Measurements from ENCODE around the gene TFDP1. TPM values are rescaled to one million over a fixed set of nuclear protein-coding genes. Genes with fewer than 3 reads are reported as not detected.

The TFDP1 gene
- total RNA-seq, 1 experiment from 2014 or later = 31.4 TPM

GRCh38 chr13:113670541-113670940 is 86.0 kb downstream of the TFDP1 start:
- no peak for DNase-seq
- Mint-ChIP-seq H3K27ac (ENCODE audit: unreplicated experiment) (no peak overlapping the region), H3K36me3 (ENCODE audit: insufficient read depth, unreplicated experiment) (no peaks in the 10 kb centered on the region), H3K27me3 (ENCODE audit: unreplicated experiment) (peaks cover under 1% of the 10 kb centered on the region), H3K9me3 (ENCODE audit: low read depth, unreplicated experiment) (peaks cover 6% of the 10 kb centered on the region), H3K4me3 (ENCODE audit: low read depth, unreplicated experiment) (no peak overlapping the region), H3K4me1 (ENCODE audit: low read depth, unreplicated experiment) (no peaks in the 10 kb centered on the region)
- no peak for TF ChIP-seq CTCF (IDR thresholded peaks at IDR 0.05; ENCODE audit: unreplicated experiment)
- intact Hi-C loops (cut with micrococcal nuclease; ENCODE audit: unreplicated experiment) = no loop called here
- CTCF ChIA-PET = no interaction called here
- BruUV-seq (replicated peaks) = no TSS peak

- intact Hi-C loops (cut with micrococcal nuclease; ENCODE audit: unreplicated experiment) = no loop called here
- CTCF ChIA-PET = no interaction called here
- TF ChIP-seq CTCF (IDR thresholded peaks at IDR 0.05; ENCODE audit: unreplicated experiment) = no peak
- H3K9me3 Mint-ChIP-seq (ENCODE audit: low read depth, unreplicated experiment) = peaks cover 6% of the 10 kb centered on the region
- H3K27me3 Mint-ChIP-seq (ENCODE audit: unreplicated experiment) = no peaks in the 10 kb centered on the region
- no peak overlapping the region for H3K27ac Mint-ChIP-seq (ENCODE audit: unreplicated experiment)
- BruUV-seq (replicated peaks) = no TSS peak
- H3K4me1 Mint-ChIP-seq (ENCODE audit: low read depth, unreplicated experiment) = no peaks in the 10 kb centered on the region
- no peak overlapping the region for H3K4me3 Mint-ChIP-seq (ENCODE audit: low read depth, unreplicated experiment)
- no peak for DNase-seq
- H3K36me3 Mint-ChIP-seq (ENCODE audit: insufficient read depth, unreplicated experiment) = no peaks in the 10 kb centered on the region
Measured at GRCh38 chr13:113671066-113672001, 86.8 kb downstream of the TFDP1 start.

- CTCF ChIA-PET = no interaction called here
- intact Hi-C loops (cut with micrococcal nuclease; ENCODE audit: unreplicated experiment) = no loop called here
- Mint-ChIP-seq H3K9me3 (ENCODE audit: low read depth, unreplicated experiment) (peaks cover 6% of the 10 kb centered on the region), H3K4me3 (ENCODE audit: low read depth, unreplicated experiment) (no peak overlapping the region), H3K36me3 (ENCODE audit: insufficient read depth, unreplicated experiment) (no peaks in the 10 kb centered on the region), H3K4me1 (ENCODE audit: low read depth, unreplicated experiment) (no peaks in the 10 kb centered on the region), H3K27me3 (ENCODE audit: unreplicated experiment) (no peaks in the 10 kb centered on the region), H3K27ac (ENCODE audit: unreplicated experiment) (no peak overlapping the region)
- no peak for TF ChIP-seq CTCF (IDR thresholded peaks at IDR 0.05; ENCODE audit: unreplicated experiment)
- DNase-seq = no peak
- BruUV-seq (replicated peaks) = no TSS peak
Measured at GRCh38 chr13:113672002-113672651, 87.6 kb downstream of the TFDP1 start.

Other genes starting within 250 kb of the TFDP1 start
- gene GRTP1, start 220.6 kb upstream of the TFDP1 start, total RNA-seq (2022) = 1.9 and 5.7 TPM in 2 replicates
- 2.0 and 2.8 TPM in 2 replicates for gene ADPRHL1, start 131.3 kb upstream of the TFDP1 start, total RNA-seq (2022)
- 7.9 and 9.3 TPM in 2 replicates for gene DCUN1D2, start 94.0 kb upstream of the TFDP1 start, total RNA-seq (2022)
- not detected in 2 replicates for gene ATP4B, start 73.4 kb downstream of the TFDP1 start, total RNA-seq (2022)
- not detected in 2 replicates for gene GRK1, start 82.5 kb downstream of the TFDP1 start, total RNA-seq (2022)
- gene TMEM255B, start 174.5 kb downstream of the TFDP1 start, total RNA-seq (2022) = not detected in 2 replicates

Measured in Calu3 (cell line).